Stimulated activated CD4-positive, alpha-beta T cell treated with anti-CD3 and anti-CD28 coated beads, Interleukin-4, amount 100 ng/mL, for 24 hours (primary cell): Measurements from ENCODE around the gene OOSP3.
"Not testable (repeated sequence)": the region's sequence is repeated elsewhere in the genome, so short reads cannot be mapped to it uniquely, and the experiment has no call there.

Experiments
- DNase-seq: peaks from one replicate; pipeline ENCODE4 v3.0.0-alpha.2; 2020

OOSP3 gene, protein sequence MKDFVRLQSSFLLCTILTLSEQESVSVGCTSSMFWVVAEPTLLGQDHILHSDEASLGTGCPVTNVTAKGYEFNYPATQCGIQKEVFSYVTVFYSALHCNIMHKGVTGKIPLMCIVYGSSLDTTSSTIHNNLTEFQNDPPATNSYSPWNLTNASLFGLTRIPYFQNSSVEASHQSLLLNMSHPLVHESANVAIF

DNA sequence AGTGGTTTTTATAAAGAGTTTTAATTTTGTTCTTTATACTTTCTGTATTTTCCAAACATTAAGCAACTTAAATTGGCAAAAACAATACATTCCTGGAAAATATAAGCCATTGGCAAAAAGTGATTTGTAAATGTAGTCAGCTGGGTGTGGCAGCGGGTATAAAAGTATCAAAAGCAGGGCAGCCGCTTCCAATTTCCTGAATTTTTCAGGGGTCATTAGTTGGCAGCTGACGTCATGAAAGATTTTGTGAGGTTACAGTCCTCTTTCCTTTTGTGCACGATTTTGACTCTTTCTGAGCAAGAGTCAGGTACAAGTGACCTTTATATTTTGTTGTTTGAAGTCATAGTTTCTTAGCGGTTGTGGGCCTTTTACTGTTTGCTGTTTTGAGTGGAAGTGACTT is at the start of gene OOSP3:
OOSP3 (plus strand) TSS at position 208 of the 400 bp plus-strand sequence; CDS start at position 235, 27 bp downstream.
- no peak for DNase-seq

DNA sequence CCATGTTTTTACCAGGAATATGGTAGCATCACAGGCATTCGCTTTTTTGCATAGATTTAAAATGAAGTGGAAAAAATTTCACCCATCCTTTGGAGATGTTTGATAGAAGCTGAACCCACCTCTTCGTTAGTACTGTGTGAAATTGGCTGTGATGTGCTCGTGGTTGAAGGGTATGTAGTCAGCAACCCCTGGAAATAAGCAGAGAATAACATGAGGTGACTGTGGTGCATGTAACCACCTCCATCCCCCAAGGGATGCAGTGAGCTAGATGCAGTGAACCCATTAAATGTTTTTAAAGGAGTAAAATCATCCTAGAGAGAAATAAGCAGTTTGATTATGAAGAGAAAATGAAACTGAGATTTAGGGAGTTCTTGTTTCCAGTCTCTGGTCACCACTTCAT is 49.2 kb upstream of the OOSP3 start:
- DNase-seq, result no peak

DNA sequence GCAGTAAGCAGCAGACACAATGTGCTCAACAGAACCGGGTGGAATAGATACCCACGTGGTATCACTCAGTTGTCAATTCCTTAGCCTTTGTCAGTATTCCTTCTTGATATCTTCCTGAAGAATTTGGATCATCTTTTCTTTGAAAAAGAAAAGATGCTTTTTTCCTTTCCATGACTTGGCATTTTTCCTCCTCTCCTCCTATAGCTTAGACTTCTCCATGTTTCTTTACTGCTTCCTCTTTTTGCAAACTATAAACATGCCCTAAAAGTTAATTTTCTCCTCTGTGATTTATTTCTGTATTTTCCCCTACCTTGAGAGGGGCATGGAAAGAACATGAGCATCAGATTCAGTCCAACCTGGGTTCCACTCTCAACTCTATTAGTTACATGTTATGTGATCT is 45.0 kb upstream of the OOSP3 start:
- no peak for DNase-seq

DNA sequence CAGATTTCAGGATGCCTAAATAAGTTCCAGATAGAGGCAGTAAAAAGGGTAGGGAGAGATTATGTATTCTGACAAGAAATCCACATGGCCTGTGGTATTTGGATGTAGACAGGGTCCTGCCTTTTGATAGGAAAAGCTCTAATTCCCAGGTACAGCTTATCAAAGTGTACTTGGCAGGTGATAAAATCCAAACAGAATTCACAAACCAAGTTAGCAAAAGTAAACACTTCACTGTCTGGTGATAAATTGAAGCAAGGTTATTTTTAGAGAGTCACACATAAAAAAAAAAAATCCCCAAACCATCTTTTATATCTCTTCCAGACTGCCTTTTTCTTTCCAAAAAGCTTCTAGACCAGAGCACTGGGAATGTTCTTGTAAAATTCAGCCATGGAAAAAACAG is 39.0 kb upstream of the OOSP3 start:
- DNase-seq, result no peak

DNA sequence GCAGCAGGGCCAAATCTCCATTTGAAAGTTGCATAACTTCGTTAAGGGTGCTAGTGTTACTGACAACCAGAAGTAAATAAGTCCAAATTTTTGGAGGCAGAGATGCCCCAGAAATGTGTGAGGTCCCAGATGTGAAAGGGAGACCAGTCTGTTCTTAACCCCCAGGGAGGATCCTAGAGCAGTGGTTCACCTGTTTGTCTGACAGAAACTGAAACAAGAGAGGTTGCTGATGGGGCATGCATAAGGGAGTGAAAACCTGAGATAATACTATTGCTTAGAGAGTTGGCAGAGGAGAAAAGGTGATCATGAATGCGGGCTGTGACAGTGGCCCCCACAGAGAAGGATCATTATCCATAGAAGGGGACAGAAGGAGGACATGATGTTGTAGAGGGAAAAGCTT is 37.1 kb upstream of the OOSP3 start:
- DNase-seq, result no peak

DNA sequence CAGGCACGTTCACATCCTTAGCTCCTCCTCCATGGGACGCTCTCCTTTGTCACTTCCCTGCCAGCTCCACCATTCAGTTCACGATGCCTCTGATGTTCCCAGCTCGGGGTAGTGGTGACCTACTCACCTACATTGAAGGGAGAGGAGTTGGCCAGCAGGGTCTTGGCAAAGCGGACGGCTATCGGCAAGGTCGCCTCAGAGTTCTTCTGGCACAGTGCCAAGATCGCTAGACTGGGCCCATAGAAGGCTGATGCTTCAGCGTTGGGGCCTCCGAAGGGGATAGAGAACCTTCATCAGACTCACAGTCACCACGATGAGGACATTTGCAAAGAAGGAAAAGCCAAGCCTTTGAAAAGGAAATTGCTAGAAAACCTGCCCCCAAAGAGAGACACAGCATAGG is 36.3 kb upstream of the OOSP3 start:
- no peak for DNase-seq

DNA sequence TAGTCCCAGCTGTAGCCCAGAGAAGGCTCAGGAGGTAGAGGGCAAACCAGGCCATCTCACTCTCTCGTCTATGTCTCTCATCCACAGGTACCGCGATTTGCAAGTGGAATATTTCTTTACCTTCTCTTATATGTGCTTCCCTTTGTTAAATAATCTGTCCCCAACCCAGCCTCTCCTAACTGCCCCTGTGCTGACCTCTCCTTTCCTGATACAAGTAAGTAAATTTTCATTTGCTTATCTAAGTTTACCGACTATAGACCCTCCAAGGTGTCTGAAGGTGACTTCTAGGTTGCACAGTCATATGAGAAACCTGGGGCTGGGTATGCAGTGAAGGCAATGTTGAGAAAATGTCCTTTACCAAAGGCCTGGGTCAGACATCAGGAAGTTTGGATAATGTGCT is 33.2 kb upstream of the OOSP3 start, which contains the start of gene CBLIF:
CBLIF (minus strand) TSS at position 101 of the 400 bp plus-strand sequence; CDS start at position 55, 46 bp downstream.
- no peak for DNase-seq

DNA sequence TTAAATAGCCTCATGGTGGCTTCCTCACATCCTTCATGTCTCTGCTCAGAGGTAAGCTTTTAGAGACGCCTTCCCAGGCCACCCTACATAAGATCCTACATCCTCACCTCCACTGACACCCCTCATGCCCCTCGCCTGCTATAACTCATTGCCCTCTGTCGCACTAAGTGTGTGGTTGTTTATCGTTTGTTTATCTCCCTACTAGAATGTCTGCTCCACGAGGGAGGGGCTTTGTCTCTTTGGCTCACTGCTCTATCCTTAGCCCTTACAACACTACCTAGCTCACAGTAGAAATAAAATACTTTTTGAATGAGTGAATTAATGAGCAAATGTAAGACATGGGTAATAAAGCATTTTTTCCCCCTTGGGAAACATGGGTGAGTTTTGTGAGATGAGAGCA is 32.0 kb upstream of the OOSP3 start:
- DNase-seq, result no peak

DNA sequence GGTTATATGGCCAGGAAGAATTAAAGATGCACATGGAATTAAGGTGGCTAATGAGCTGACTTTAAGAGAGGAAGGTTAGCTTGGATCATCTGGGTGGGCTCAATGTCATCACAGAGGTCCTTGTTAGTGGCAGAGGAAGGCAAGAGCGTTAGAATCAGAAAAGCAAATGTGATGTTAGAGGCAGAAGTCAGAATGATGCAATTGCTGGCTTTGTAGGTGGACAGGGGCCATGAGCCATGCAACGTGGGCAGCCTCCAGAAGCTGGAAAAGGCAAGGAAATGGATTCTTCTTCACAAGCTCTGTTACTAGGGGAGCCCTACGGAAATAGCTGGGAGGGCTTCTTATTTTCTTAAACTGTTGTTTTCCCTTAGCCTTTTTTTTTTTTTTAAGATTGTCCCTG is 31.0 kb upstream of the OOSP3 start:
- DNase-seq, result no peak

DNA sequence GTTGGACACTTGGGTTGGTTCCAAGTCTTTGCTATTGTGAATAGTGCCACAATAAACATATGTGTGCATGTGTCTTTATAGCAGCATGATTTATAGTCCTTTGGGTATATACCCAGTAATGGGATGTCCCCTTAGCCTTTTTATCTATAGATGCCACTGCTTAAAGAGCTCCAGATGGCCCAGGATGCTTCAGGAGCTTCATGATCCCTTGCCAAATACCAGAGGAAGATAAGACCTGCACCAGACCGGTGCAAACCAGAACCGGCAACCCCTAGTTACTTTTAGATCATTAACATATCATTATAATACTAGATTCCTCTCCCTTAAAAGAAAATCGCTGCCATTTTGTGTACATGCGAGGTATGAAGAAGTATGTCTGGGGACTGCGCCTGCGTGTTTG is 30.1 kb upstream of the OOSP3 start:
- DNase-seq, result not testable (repeated sequence)

DNA sequence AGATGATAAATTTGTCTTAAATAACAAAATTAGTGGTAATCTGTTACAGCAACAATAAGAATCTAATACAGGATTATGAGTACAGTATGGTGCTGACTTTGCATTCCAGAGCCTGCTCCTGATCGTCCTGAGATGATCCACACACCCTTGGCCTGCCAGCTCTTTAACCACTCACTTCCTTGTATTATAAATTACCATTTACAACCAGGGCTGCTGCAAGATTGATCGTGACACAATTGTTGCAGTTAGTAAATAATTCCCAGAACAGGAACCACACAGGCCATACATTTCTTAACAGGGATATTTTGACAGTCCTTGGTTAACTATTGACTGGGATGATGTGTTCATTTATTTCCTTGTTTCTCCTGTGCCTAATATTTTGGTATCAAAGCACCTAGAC is 29.5 kb upstream of the OOSP3 start:
- DNase-seq, result no peak

DNA sequence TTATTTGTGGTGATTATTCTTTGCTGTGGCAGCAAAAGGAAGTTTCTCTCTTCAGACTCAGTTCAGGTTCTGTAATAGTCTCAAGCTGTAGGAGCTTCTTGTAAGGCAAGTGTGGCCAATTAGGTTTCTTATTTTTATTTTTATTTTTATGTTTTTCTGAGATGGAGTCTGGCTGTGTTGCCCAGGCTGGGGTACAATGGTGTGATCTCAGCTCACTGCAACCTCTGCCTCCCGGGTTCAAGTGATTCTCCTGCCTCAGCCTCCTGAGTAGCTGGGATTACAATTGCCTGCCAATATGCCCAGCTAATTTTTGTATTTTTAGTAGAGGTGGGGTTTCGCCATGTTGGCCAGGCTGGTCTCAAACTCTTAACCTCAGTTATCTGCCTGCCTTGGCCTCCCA is 29.0 kb upstream of the OOSP3 start:
- DNase-seq, result not testable (repeated sequence)

DNA sequence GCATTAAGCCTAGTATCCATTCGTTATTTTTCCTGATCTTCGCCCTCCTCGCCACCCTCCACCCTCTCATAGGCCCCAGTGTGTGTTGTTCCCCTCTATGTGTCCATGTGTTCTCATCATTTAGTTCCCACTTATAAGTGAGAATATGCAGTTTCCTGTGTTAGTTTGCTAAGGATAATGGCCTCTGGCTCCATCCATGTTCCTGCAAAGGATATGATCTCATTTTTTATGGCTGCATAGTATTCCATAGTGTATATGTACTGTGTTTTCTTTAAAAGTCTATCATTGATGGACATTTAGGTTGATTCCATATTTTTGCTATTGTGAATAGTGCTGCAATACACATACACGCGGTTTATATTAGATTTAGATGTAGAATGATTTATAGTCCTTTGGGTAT is 27.2 kb upstream of the OOSP3 start:
- not testable (repeated sequence) for DNase-seq

DNA sequence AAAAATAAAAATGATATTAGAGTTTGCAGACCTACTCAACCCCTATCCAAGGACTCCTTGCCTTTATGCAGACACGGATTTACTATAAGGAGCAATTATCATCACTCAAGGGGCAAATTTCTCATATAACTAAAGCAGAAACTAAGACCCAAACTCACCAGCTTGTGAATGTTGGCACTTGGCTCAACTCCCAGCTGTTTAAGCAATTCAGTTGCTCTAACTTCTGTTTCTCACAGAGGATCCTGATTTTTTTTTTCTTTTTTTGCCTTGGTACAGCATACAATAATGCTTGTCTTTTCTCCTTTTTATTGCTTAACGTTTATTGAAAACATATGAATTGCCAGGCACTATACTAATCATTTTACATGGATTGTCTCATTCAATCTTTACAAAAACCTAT is 23.7 kb upstream of the OOSP3 start:
- no peak for DNase-seq

DNA sequence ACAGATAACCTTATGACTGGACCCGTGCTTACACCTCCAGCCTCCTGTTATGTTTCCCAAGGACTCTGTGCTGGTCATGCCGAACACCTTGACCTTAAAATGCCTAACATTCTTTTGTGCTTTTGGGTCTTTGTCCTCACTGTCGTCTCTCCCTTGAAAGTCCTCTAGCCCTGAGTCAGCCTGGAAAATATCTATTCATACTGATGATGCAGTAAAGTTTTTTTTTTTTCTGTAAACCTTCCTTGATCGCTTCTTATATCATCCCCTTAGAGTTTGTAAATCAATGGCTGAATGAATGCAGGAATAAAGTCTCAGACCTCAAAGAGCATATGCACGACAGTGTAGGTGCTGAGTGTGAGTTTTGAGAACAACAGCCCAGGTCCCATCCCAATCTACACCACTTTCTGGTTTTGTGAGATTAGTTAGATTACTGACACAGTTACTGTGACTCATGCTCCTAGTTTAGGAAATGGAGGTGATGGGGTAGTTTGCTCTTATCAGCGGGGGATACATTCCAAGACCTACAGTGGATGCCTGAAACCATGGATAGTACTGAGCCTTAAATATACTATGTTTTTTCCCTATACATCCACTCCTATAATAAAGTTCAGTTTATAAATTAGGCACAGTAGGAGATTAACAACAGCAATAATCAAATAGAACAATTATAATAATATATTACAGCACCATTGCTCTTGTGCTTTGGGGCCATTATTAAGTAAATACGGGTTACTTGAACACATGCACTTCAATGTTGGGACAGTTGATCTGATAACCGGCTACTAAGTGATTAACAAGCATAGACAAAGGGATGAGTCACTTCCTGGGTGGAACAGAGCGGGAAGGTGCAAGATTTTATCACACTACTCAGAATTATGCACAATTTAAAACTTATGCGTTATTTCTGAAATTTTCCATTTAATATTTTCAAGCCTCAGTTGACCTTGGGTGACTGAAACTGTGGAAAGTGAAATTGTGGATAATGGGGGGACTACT is 20.8 kb upstream of the OOSP3 start:
- DNase-seq, result peak; percentile 6

DNA sequence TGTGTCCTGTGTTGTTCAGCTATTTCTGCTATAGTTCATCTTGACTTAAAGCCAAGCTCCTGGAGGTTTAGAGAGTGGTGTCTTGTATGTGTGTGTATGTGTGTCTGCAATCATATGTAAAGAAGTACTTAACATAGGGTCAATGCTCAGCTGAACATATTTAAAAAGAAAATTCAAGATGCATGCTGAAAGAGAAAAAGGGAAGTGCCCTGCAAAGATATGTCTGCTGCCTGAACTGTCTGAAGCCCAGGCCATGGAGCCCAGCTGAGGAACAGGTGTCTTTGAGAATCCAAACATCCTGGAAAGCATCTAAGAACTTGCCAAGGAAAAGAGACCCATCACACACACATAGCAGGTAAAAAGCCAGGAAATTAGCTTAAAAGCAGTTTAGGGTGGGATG is 18.9 kb upstream of the OOSP3 start:
- DNase-seq, result no peak

DNA sequence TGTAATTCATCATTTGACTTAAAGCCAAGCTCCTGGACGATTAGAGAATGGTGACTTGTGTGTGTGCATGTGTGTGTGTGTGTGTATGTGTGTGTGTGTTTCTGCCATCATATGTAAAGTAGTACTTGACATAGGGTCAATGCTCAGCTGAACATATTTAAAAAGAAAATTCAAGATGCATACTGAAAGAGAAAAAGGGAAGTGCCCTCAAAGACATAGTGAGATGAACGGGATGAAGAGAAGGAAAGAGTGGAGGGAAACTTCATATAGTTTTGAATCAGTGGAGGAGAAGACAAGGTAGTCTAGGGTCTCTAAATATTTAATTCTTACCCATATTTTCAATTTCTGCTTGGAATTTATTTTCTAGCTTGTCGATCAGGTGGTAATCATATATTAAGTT is 16.3 kb upstream of the OOSP3 start:
- no peak for DNase-seq

DNA sequence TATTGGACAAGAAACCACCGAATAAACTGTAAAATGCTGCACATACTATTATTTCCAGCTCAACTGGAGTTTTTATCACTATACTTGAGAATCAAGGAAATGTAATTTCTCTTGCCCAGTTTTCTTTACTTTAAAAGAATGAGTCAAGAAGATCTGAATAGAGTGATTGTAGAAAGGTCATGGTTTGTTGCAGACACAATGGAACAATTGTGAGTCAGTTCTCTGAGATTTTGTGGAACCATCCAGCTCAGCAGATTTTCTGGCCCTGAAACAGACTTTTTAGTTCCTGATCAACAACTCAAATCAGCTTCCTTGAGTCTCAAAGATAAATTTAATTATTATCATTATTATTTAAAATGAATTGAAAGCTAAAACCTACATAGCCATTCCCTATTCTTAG is 13.6 kb upstream of the OOSP3 start:
- no peak for DNase-seq

DNA sequence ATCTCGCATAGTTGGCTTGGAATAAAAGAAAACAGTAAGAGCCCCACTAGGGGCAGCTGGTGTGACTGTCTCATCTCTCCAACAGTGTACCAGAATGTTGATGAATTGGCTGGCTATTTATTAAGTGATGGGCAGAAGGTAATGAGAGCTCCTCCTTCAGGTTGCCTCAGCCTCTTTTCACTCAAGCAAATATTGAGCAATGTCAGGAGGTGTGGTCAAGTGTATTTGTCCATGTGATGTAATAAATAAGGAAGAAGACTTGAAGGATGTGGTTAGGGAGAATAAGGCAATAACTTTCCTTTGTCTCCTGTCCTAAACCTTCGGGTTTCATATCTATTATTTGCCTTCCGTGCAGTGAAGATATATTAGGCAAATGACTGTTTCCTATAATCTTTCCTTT is 12.2 kb upstream of the OOSP3 start, which contains the start of gene TCN1:
TCN1 (minus strand) TSS at position 91 of the 400 bp plus-strand sequence; CDS start at position 74, 17 bp downstream.
- no peak for DNase-seq

DNA sequence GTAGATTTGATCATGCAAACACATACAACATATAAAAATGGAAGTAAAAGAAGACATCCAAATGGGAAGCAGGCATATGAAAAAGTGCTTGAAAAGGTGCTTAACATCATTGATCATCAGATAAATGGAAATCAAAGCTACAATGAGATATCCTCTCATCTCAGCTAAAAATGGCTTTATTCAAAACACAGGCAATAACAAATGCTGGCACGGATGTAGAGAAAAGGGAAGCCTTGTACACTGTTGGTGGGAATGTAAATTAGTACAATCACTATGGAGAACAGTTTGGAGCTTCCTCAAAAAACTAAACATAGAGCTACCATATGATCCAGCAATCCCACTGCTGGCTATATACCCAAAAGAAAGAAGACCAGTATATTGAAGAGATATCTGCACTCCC is 11.7 kb upstream of the OOSP3 start:
- DNase-seq, result no peak

DNA sequence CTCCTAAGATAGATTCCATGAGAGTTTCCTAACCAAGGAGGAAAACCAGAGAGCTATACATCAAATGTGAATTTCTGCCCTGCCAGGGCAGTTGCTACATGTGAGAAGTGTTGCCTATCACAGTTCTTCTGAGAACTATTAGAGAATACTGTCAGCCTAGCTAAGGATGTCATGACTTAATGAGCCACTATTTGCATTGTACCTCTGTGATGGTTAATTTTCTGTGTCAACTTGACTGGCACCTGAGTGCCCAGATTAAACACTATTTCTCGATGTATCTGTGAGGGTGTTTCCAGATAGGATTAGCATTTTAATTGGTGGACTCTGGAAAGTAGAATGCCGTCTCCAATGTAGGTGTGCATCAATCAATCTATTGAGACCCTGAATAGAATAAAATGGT is 10.6 kb upstream of the OOSP3 start:
- DNase-seq, result no peak

DNA sequence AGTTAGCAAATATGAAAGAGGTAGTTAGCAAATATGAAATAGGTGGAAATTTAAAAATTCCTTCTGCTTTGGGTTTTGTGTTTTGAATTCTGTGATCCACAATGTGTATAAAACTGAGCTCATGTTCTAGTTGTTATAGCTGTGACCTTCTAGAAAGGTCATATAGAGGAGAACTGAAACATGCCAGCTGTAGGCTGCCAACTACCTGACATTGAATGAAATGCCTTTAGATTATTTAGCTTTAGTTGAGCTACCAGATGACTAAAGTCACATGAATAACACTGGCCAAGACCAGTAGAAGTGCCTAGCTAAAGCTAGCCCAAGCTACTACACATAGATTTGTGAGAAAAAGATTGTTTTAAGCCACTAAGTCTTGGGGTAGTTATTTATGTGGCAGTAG is 6.5 kb upstream of the OOSP3 start:
- DNase-seq, result no peak

DNA sequence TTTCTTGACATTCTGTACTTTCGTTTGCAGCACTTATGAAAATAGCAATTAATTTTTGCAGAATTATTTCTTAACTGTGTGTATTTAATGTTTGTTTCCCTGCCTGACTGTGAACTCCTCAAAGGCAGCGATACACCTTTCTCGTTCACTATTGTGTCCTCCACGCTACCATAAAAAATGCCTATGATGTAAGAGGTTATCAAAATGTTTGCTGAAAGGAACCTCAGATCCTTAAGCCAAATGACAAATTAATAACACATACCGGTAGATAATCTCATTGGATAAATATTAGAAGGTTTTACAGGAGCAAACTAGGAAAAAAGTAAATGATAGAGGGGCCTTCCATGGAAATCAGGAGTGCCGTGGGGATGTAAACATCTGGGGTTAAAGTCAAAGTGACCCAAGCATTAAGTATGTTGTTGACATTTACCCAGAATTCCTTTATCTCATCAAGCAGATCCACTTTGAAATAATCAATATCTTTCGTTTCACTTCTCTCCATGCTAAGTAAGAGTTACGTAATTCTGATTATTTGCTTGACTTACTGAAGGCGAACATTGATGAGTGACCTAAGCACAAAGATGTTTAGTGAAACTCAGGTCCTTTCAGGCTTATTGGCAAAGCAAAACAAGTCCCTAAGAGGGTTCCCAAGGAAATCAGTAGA is 2.6 kb upstream of the OOSP3 start:
- no peak for DNase-seq

DNA sequence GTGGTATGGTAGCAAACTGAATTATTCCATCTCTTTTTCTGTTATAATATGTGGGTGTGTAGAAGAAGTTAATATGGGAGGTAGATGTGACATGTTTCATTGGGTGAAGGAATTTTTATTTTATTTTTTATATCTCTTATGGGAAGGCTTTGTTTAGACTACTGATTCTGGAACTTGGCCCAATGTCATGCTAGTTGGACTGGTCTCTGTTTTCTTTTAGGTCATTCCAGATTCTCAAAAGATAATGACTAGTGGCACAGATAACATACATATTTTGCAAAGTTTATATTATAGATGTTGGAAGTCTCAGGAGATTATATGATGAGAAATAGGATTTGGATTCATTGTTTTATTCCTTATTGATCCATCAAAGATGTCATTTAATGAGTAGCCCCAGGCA is 1.3 kb upstream of the OOSP3 start:
- DNase-seq, result no peak
